Epidermal melanocyte (primary cell): Measurements from ENCODE around the gene CLSTN2.

Source experiments
- DNase-seq: peaks from one replicate; pipeline ENCODE4 v3.0.0; 2011; ENCODE audit warnings: low spot score; ENCODE audit not compliant: insufficient read length

CLSTN2 gene

GRCh38 chr3:140180603-140181002 lies 245.6 kb downstream of the CLSTN2 start:
- DNase-seq: no peak

GRCh38 chr3:140185375-140185774 lies 250.4 kb downstream of the CLSTN2 start:
- DNase-seq: no peak

- DNase-seq: no peak
Observed at GRCh38 chr3:140186421-140186920, 251.5 kb downstream of the CLSTN2 start.

- DNase-seq: no peak
Observed at GRCh38 chr3:140187028-140187427, 252.0 kb downstream of the CLSTN2 start.

DNA sequence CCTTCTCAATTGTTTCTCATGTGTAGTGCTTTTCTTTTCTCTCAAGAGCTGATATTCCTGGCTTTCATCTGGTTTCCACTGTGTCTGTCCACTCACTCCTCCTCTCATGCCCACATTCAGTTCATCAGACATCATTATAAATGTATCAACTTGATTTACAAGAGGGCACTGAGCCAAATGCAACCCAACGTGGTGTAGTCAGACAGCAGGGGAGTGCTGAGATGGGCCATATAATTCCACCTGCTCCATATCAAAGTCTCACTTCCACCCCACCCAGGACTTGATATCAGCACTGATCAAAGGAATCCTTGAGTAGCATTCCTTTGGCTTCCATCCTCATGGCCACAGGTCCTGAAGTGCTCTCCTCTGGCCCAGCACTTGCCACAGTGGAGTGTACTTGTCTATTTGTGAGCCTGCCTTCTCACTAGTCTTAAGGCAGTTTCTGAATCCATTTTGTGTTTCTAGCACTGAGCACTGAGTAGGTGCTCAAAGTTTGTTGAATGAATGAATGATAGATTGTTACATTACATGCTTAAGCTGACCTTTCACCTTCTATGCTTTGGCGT lies 252.8 kb downstream of the CLSTN2 start:
- DNase-seq: no peak

DNA sequence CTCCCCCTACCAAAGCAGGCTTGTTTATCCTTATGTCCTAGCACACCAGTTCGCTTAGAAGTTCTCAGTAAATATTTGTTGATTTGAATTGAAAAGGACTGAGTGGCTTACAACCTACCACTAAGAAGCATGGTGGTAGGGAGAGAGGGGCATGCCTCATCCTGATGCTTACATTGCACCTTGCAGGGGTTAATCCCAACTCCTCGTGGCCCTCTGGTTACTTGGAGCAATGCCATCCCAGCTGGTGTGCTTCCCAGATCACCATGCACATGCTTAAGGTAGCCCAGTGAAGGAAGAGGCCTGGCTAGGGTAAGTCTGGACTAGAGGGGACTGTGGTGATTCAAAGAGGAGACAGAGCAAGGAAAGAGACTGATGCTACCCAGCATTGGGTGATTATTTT lies 253.3 kb downstream of the CLSTN2 start:
- DNase-seq: no peak

GRCh38 chr3:140189267-140189666 lies 254.3 kb downstream of the CLSTN2 start:
- DNase-seq: no peak

- DNase-seq: no peak
Observed at GRCh38 chr3:140189976-140190375, 255.0 kb downstream of the CLSTN2 start.

DNA sequence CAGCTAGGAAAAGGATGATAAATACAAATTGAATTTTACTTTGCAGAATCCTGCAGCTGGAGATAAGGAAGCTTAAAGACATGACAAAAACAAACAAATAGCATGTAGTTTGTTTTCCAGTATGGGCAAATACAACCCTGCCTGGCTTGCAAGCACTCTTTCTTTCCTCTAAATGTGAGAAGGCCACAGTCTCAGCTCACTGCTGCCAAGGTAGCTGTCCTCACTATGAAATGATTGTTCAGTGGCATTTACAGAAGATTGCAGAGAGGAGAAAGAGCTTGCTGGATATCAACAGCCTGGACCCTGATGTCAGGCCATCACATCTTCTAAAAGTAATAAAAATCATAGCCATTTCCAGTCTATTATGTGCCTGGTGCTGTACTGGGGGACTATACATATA lies 262.0 kb downstream of the CLSTN2 start:
- DNase-seq: no peak

DNA sequence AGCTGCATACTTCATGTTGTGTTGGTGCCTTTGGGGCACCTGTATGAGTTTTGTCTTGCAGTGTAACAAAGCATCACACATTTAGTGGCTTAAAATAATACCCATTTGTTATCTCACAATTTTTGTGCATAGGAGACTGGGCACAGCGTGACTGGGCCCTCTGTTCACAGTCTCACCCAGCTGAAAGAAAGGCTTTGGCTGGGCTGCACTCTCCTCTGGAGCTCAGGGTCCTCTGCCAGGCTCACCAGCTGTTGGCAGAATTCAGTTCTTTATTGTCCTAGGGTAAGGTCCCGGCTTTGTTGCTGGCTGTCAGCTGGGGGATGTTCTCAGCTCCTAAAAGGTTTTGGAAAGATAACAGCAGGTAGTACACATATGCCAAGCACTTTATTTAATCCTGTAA lies 263.3 kb downstream of the CLSTN2 start:
- no peak for DNase-seq

DNA sequence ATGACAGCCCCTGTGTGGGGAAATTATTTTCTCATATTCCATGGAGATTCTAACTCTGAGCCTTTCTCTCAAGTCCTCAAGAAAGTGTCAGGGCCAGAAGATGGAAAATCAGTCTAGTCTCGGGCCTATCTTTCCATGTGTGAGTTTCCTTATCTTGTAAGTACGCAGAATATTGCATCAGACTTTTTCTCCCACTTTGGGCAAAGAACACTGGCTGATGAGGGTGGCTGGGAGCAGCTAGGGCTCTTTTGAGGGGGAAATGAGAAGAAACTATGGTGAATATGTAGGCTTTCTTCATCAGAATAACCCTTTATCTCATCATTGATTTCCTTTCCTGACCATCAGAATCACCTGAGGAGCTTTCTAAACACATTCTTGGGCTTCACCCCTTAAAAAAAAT lies 264.0 kb downstream of the CLSTN2 start:
- no peak for DNase-seq

GRCh38 chr3:140199743-140200142 lies 264.8 kb downstream of the CLSTN2 start:
- no peak for DNase-seq

DNA sequence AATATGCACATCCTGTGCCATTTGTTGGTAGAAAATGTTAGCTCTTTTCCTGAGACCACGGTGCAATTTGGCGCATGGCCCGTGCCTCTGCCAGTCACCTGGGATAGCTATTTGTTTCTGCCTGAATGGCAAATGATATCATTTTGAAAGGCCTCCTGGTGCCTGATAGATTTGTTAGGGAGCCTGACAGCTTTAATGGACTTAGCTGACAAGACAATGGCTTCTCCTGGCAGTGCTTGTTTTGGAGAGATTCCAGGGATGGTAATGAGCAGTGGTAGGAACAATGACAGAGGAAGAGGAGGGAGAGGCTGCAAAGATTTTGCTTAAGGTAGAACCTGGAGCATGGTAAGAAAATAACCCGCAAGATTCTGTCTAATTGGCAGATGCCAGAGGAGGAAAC lies 268.5 kb downstream of the CLSTN2 start:
- DNase-seq: no peak

DNA sequence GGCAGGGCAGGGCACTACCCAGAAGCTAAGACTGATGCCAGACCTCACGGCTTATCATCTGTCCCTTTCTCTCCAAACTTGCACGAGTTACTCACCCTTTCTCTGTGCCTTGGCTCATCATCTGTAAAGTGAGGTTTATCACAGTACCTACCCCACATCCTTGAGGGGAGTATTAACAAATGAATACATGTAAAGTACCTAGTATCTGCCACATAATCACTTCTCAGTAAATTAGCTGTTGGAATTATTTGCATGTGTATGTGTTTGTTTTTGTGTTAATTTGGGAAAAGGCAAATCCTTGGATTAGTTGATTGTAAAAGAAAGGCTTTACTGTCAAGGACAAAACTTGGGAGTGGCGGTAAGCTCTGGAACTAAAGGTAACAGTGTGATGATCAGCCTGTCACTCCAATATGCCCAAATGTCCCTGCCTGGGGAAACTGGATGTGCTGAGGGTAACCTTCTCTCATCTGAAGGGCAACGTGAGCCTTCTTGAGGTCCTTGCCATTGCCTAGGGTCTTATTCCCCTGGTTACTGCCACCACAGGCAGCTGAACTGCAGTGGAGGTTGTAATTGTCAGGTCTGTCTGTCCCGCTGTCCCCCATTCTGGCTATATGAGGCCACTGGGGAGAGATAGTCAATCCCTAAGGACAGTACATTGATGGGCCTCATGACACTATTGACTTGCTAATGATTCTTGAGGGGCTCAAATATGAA lies 269.4 kb downstream of the CLSTN2 start:
- no peak for DNase-seq

DNA sequence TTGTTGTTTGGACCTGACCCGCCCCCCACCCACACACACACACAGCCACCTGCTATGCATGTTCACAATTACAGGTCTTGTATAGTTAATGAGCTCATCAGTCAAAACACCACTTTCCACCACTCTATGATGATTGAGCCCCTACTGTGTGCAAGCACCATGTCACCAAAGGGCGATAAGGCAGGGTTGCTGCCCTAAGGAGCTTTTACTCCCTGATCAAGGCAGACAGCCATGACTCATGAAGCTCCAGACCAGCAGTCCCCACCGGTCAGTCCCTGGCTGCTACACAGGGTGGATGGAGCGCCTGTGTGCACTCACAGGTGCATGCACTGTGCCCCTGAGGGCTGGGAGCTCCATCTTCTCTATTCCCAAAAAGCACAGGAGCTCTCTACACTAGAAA lies 270.6 kb downstream of the CLSTN2 start:
- no peak for DNase-seq

DNA sequence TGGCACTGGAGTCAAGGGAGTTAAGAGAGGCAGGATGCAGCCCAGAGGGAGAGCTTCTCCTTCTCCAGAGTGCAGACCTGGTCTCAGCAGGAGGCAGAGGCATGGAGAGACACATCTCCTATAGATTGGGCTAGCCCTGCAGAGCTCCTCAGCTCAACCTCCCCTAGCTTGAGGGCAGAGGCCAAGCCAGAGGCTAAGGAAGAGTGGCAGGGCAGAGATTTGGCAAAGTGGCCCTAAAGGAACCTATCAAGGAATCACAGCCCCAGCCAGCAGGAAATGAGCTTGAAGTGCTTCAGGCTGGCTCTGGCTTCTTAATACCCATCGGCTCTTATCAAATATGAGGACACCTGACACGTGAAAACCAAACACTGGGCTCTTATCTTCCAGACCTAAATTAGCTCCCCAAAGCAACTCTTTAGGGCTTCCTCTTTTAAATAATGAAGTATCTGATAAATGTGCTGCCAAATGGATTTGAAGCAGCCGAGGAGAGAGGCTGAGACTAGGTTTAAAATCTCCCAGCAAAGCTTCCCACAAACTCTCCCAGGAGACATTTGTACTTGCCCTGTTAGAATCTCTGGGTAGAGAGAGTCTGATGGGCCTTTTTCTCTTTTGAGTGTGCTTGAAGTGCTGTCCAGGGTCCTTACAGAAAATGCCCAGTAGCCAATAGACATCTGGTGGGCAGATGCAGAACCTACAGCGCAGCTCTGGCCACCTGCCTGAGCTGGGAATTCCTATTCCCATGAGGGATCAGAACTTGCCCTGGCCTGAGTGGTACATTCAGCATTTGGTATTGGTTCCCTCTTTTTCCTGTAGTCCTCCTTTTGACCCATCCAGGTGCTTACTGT lies 271.4 kb downstream of the CLSTN2 start:
- no peak for DNase-seq

DNA sequence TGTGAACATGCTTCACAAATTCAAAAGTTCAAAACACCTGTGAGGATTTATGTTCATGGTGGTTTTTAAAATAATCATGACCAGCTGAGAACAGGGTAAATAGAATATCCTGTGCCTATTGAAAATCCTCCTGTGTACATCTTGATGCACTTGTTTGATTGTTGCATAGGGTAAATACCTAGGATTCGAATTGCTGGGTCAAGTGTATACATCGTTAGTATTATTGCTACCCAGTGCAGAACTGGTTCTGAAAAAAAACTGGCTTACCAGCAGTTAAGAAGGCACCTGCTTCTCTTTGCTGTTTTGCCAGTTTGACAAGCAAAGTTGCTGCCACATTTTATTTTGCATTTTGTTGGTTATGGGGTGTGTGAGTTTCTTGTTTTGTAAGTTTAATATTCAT lies 272.6 kb downstream of the CLSTN2 start:
- no peak for DNase-seq

- no peak for DNase-seq
Observed at GRCh38 chr3:140216249-140216648, 281.3 kb downstream of the CLSTN2 start.

DNA sequence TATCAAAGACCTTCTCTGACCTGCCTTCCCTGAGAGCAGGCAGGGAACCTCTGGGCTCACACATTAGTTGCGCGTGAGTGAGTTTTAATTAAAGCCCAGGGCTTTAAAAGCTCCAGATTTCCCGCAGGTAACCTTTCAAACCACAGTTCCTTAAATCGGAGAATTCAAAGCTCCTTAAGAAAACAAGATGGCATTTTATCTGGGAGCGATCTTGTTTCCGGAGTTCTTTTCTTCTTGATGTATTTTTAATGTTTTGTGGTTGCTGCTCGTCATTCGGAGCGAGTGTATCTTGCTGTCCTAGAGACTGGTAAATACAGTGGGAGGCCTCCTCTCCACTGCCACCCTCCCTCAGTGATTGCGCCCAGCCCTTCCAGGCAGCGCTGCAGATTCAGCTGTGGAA lies 284.3 kb downstream of the CLSTN2 start:
- no peak for DNase-seq

DNA sequence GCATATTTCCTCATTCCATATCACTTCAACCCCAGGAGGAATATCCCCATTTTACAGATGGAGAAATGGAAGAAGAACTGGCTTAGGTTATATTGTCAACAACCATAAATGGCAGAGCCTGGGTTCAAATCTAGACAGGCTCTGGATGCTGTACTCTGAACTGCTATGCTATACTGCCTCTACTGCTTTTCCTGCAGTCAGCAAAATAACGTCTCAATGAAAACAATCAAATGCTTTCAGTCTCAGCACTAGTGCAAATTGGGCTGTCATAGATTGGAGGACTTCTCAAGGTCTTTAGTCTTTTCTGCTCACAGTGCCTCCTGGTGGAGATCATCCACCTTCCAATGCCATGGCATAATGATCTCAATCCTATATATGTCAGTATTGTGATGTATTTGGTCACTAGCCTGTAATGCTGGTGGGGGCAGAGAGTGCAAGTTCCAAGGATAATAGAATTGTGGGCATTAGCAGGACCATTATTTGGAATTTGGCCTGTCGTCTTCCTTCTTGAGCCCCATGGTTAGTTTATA lies 285.0 kb downstream of the CLSTN2 start:
- DNase-seq: no peak

DNA sequence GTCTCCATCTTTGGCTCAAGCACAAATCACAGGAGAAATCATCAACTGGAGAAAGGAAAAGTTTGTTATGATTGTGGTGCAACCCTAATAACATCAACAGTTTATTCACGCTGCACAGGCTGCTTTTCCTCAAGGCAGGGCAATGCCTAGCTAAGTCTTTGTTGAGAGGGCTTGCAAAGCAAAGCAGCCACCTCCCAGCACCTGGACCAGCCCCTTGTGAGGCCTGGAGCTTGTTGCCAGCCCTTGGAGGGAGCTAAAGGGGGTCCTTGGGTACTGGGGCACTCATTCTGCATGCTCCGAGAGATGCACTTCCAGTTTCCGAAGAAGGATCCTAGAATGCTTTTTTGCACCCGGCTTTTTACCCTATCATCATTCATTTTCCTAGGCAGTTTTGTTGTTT lies 288.2 kb downstream of the CLSTN2 start:
- DNase-seq: no peak

- no peak for DNase-seq
Observed at GRCh38 chr3:140223631-140224030, 288.6 kb downstream of the CLSTN2 start.
